GOT3 (cell line): ENCODE results near the gene FCRL6.

ENCODE experiments used
- DNase-seq: peaks from one replicate; lab custom pipeline; 2025; ENCODE audit warnings: mixed read lengths; lab: John Stamatoyannopoulos, UW

FCRL6 gene

GRCh38 chr1:159835862-159836525 is 33.8 kb downstream of the FCRL6 start:
- no peak for DNase-seq

DNA sequence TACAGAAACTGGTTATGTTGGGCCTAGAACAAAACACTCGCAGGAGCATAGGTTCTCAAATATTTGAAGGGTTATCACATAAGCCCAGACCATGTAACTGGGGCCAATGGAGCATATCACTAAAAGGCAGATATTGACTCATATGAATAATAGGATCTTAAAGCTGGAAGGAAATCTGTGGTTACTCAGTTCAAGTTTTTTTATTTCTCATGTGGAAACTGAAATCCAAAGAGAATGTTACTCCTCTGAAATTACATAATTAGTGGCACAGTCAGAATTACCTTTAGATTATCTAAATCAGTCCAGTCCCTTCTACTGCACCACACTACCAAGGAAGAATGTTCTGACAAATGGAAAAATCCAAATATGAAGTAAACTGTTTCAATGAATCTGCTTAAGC is 36.6 kb downstream of the FCRL6 start:
- no peak for DNase-seq

- DNase-seq, result no peak
Observed at GRCh38 chr1:159839116-159839849, 37.1 kb downstream of the FCRL6 start.

GRCh38 chr1:159841749-159842148 is 39.6 kb downstream of the FCRL6 start:
- no peak for DNase-seq

DNA sequence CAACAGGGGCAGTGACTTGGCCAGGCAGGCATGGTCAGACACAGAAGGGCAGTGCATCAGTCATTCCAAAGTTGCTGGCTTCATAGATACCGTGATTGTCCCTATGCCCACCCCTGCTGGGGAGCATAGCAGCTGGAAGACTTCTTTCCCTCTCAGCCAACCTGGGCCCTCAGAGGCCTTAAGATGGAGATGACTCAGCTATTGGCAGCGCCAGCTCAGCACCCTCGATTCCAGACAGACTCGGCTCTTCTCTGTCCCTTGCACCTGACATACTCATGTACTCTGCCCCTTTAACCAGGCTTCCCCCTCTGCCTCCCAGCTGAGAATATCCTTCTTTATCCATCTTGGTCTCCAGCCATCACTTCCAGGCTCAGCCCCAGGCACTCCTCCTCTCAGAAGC is 41.3 kb downstream of the FCRL6 start:
- no peak for DNase-seq

DNA sequence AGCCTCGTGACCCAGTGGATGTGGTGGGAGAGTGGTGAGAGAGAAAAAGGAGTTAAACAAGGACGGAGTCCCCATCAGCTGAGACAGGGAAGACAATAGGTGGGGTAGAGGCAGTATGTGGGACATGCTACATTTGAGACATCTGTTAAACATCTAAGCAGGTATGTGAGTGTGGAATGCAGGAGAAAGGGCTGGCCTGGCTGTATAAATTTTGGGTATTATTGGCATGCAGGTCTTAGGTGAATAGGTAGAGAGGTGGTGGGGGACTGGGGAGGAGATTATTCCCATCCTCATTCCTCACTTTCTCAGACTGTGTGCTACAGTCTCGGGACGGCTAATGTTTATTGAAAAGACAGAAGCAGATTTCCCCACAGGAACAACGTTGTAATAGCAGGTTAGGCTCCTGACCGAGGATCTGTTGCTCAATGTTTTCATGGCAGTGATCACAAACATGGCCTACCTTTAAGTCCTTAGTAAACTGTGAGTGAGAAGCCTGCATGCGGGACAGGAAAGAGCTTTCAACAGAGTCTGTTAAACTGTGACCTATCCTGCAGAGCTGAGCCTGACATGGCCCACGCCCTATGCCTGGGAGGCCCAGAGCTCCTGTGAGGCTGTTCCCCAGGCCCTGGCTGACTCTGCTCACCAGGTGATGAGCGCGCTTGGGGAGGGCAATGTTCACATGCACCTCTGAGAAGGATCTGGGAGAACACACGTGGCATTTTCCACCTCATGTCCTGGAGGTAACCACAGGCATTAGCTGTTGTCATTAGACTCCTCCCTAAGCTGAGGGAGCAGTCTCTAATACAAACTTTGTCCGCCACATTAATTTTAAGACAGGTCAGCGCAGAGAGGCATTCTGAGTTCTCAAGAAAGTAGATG is 43.8 kb downstream of the FCRL6 start:
- DNase-seq, result no peak

DNA sequence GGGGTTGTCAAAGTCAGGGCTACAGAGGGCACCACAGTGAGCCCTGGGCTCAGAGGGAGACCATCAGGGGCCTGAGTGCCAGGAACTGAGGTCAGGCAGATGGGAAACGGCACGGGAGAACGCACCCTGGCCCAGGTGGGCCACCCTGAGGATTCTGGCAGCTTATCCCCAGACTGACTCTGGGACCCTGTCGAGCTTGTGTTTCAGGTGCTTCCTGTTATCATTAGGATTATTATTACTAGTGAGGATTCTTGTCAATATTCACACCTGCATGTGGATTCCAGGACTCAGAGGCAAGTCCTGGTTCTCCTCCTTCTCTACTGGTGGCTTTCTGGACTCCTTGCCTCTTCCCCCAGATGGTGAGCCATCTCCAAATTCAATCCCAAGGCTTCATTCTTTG is 45.1 kb downstream of the FCRL6 start:
- DNase-seq, result no peak

DNA sequence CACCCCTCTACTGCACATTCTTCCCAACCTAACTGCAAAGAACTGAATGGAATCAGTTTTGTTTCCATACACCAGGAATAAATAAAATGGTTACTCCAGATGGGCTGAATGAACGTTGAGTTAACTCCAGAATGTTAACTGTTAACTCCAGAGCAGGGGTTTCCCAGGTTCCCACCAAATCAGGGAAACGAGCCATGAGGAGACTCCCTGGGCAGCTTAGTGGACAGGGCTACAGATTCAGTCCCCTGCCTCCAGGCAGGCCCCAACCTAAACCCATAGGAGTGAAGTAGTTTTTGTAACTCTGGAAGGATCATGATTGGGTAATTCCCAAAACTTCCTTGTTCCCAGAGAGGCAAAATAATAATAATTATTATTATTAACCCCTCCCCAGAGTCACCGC is 46.2 kb downstream of the FCRL6 start:
- DNase-seq, result no peak

- DNase-seq, result no peak
Observed at GRCh38 chr1:159849626-159850366, 47.6 kb downstream of the FCRL6 start.

- DNase-seq, result no peak
Observed at GRCh38 chr1:159851407-159851806, 49.2 kb downstream of the FCRL6 start.

- DNase-seq, result no peak
Observed at GRCh38 chr1:159853417-159854115, 51.4 kb downstream of the FCRL6 start.

DNA sequence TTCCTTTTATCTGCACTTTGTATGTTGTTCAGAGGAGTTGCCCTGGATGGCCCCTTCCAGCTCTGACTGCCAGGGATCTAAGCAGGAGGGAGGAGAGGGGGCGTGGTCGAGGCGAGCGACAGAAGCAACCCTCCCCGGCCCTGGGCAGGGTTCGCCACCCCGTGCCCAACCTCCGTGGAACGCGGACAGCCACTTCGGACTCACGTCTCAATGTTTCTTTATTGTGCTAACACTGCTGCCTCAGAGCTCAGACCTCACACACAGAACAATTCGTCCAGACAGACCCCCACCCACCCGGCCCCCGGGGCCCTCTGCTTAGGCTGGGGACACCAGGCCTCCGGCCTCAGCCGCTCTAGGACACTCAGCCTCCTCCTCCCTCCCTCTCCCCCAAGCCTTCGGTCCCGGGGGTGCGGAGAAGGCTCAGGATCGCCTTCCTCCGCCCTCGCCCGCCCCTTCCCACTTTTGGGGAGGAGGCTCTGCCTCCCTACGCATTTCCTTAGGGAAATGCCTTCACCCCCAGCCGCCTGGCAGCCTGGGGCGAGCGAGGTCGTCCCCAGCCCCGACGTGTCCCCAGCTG is 52.0 kb downstream of the FCRL6 start:
- no peak for DNase-seq

DNA sequence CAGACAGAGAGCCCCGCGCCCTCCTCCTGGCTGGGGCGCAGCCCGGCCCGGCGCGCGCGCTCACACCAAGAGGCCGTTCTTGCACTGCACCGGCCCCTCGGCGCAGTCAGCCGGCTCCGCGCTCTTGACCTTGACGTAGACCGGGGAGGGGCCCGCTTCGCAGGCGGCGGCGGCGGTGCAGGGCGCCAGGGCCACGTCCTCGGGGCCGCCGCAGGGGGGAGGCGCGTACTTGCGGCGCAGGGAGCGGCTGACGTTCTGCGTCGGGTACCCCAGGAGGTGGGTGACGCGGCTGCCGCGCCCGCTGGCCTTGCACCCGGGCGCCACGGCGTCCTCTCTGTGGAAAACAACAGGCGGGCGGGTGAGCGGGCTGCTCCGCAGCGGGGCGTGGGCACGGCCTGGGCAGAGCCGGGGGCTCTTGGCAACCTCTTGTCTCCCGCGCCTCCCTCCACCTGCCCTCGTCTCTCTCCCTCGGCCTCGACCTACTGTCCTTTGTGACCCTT is 52.6 kb downstream of the FCRL6 start:
- DNase-seq, result peak; percentile 66

- no peak for DNase-seq
Observed at GRCh38 chr1:159855709-159856108, 53.5 kb downstream of the FCRL6 start.

DNA sequence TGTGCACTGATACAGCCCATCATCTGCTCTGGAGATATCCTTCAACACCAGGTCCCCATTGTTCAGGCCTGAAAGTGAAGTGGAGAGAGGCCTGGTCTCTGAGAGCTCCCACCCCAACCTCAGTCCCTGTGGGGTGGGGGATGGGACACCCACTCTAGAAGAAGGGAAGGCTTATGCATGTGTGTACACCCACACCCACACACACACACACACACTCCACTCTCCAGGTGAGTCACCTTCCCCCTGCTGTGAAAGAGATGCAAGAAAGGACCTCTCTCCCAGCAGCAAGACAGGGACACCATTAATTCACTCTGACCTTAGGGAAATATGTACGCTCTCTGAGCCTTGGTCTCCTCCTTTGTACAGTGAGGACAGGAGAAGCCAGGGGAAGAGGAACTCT is 54.4 kb downstream of the FCRL6 start:
- no peak for DNase-seq

- no peak for DNase-seq
Observed at GRCh38 chr1:159857889-159858288, 55.7 kb downstream of the FCRL6 start.

DNA sequence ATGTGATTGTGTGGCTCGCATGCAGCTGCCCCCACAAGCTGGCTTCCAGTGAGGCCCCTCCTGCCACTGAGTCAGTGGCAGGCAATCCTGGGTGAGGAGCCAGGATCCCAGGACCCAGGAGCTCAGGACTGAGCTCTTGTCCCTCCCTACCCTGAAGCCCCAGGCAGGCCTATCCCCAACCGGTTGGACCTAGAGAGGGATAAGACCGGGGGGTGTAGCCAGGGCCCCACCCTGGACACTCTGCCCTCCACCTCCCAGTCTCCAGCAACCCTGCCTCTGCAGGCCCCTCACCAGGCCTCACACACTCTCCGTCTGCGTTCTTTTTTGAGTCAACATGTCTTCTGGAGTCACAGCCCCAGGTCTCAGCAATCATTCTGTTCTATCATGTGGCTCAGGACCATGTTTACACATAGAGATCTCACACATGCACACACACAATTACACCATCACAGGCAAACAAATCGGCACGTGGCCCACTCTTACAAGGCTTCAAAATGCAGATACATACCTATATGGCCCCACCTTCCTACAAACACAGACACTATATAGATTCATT is 57.7 kb downstream of the FCRL6 start:
- DNase-seq, result no peak

DNA sequence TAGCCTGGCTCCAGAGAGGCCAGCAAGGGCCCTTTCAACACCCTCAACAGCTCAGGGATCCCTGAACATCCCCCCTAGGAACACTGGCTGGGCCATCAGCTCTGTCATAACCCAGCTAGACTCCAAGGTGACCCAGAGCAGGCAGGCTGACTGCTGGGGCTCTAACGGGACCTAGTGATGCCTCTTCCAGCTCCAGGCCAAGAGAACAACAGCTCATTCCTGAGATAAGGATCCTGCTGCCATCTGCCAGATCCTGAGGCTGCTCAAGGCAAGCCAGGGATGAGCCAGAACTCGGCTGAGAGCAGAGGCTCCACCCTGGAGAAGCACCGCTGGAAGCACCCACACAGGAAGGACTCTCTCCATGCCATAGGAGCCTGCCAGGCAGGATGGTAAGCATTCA is 58.3 kb downstream of the FCRL6 start:
- no peak for DNase-seq

DNA sequence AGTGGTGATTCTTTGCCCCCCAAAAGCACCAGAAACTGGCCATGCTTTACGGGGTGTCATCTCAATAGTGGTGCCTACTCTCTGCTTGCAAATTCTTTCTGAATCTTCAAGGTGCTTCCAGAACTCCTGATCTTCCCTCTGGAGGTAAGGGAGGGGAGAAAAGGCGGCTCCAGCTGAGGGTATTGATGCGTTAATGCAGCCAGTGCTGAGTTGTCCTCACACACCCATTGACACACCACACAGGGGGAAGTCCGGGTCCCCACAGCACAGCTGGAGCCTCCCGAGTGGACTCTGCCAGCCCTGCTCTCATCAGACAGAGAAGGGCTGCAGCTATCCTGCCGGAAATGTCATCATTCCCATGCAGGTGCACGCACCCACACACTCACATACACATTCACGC is 59.1 kb downstream of the FCRL6 start:
- DNase-seq, result no peak

- no peak for DNase-seq
Observed at GRCh38 chr1:159862031-159862430, 59.9 kb downstream of the FCRL6 start.

DNA sequence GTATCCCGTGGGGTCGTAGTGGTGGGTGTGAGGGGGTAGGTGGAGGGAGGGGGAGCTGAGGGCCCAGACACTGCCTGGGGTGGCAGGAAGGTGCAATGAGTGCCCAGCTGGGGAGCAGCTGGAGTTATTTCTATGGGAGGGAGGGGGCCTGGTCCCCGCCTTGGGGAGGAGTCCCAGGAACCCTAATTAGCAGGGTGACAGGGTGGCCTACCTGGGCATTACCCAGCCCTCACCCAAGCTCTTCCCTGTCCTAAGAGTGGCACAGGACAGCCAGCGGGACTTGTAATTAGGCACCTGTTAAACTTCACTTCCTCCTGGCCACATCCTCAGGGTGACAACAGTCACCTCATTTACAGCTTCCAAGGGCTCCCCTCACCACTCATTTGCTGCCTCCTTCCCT is 60.4 kb downstream of the FCRL6 start, which contains the start of gene VSIG8:
Gene VSIG8 (minus strand): TSS at position 101 of the 400 bp plus-strand sequence. CDS start 136 bp downstream, outside the sequence.
- no peak for DNase-seq
